Stimulated activated CD8-positive, alpha-beta memory T cell treated with anti-CD3 and anti-CD28 coated beads, Interleukin-15, amount 100 ng/mL, for 24 hours (primary cell): ENCODE results near the gene SIK2.
"Not testable (repeated sequence)": the region's sequence is repeated elsewhere in the genome, so short reads cannot be mapped to it uniquely, and the experiment has no call there.

ENCODE experiments used
- DNase-seq: peaks from one replicate; pipeline ENCODE4 v3.0.0-alpha.2; 2020; ENCODE audit warnings: low read depth

The SIK2 gene

DNA sequence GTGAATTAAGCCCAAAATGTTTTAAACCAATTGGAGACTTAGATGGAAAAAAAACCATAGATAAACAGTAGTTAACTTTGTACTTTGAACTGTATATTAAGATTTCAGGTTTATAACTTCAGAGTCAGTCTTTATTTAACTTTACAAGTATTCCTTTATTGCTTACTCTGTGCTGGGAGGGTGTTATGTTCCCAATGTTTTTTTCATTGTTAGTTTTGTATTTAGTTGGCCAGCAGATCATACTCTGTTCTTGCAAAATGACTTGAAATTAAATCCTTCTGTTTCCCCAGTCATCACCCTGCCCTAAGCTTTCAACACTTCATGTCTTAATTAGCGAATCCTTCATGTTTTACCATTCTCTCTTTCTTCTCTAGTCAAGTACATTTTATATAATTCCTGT is 25.3 kb downstream of the SIK2 start:
- DNase-seq = no peak

DNA sequence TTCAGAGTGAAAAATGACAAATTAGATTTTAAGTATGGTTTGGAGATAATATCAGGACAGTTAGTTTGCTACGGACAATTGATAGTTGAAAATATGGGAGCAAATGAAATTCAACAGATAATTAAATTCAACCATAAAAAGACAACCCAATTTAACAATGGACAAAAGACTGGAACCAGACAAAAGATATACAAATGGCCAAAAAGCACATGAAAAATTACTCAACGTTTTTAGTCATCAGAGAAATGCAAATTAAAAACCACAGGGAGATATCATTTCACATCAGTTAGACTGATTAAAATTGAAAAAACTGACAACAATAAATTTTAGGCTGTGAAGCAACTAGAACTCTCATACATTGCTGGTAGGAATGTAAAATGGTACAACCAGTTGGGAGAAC is 27.2 kb downstream of the SIK2 start:
- no peak for DNase-seq

DNA sequence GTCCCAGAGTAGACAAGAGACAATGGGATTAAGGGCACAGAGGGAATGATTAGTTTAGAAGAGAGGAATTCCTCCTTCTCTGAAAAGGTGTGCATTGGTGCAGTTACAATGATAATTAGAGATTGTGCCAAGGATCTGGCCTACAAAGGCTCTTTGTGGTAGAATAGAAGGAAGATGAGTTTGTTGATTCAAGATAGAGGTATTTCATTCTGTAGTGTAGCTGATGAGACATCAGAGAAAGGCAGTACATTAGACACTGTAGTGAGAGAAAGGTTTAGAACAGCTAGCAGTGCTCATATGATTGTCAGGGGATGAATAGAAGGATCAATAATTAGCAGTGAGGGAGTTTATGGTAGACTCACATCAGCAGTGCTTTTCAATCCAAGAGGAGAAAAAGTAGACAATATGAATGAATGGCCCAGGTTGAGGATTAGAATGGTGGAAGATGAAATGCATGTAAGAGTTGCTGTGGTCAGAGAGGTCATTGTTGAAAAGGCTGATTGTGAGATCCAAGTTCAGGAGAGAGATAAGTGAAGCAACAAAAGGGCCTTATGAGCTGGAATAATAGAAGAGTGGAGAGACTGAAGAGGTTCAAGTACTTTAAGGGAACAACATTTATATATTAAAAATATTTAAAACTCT is 28.9 kb downstream of the SIK2 start:
- DNase-seq = no peak

DNA sequence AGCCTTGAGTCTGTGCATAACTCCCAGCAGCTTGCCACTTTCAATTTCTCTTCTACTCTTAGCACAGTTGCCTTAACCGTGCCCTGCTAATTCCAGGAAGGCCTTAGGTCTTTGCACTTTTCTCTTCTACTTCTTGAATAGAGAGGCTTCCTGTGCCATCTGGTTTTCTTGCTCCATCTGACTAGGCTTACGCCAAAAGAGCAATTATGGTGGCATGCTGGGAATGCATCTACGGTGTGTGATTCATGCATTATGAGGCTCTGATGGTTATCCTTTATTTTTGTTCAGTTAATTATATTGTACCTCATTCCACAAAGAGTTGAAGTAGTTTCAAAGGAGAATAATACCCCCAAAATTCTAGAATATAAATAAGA is 29.4 kb downstream of the SIK2 start:
- no peak for DNase-seq

DNA sequence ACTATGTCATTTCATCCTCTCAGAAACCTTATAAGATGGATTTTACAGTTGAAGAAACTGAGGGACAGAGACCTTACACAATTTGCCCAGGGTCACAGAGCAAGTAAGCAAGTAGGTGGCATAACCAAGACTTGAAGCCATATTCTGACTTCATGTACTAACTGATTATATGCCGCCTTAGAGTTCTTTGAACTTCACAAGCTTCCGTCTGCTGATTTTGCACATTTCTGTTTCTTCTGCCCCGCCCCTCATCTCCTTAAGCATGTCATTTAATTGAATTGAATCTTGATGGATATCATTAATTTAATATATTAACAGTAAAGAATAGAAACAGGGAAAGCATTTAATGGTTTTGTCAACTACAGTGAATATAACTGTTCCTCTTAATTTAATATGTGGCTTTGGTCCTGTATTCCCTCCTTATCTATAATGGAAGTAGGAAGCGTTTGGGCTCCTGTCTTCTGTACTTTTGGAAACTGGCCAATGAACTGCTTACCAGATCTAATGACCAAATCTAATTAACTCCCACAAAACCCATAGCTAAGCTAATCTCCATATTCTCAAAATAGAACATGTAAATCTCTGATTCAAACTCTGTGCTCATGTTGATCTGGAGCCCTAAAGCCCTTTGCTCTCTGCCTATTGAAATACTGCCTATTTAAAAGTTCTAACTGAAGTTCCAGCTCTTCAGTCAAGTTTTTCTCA is 30.4 kb downstream of the SIK2 start:
- DNase-seq = no peak

DNA sequence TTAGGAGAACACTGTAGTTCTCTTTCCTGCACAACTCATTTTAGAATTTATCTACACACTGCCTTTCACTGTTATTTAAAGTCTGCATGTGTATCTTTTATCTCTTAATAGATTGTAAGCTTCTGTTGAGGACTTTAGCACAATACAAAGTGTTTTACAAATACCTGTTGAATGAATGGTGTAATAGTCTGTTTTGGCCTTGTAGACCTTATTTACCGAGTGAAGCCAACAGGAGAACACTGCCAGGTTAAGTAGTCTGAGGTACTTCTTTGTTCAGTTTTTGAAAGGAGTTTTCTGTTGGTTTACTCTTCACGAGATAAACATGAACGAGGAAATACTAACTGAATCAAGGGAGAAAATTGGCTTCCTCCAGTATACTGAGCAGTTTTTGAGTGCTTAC is 31.0 kb downstream of the SIK2 start:
- DNase-seq = no peak

DNA sequence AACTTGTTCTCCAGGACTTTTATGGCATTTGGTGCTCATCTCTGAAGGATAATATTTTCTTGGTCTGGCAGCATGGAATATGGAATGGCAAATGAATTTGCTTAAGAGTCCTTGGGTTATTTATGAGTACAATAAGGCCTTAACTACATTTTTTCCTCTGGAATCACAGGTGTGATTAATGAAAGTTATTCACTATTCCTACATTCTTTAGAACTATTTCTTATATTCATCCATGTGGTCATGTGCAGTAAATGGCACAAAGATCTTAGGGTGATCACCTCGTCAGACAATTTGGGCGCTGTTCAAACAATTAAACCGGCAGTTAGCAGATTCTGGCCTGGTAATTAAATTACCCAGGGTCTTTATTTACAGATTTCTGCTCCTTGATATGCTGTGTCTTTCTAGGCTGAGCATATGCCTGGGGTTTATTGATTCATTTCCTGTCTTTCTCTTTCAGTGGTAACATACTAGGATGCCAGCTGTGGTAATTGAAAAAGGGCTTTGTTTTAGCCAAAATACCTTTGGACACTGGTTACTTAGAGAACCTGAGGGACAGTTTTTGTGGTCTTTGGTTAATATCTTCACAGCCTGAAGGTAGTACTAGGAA is 31.6 kb downstream of the SIK2 start:
- no peak for DNase-seq

DNA sequence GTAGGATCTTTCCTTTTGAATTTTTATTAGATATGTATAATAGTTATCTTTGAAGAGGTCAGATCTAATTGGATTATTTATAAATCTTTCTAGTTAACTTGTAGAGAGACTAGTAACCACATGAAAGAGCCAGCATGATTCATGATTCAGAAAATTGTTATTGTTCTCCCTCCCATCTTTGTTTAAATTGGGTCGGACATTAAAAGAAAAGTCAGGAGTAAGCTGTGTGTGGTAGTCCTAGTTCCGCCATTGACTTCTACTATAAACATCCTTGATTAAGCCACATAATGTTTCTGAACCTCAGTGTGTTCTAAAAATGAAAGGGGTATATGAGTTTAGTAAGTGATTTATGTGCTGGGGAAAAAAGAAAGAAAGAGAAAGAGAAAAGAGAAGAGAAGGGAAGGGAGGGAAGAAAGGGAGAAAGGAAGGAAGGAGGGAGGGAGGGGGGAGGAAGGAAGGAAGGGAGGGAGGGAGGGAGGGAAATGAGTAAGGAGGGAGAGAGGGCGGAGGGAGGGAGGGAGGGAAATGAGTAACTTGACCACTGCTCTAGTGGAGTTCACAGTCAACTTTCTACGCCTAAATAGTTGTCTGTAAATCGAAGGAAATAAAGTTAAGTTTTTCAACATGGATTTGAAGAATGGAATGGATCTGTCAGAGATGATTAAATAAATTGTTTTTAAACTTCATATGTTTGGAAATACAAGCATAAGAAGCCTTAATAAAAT is 32.9 kb downstream of the SIK2 start:
- DNase-seq = no peak

DNA sequence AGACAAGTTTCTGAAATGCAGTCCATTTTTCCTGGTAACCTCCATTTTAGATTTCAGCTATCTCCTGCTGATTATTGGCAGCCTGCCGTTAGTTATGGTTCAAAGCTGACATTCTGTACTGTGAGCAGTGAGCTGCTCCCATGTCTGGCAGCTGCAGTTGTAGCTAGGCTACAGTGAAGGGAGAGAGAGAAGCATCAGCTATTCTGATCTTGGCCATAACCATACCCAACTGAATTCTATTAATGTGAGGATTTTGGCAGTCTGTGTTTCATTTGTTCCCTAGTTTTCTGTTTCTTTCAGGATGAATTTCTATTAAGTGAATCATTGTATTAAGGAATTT is 33.4 kb downstream of the SIK2 start:
- no peak for DNase-seq

DNA sequence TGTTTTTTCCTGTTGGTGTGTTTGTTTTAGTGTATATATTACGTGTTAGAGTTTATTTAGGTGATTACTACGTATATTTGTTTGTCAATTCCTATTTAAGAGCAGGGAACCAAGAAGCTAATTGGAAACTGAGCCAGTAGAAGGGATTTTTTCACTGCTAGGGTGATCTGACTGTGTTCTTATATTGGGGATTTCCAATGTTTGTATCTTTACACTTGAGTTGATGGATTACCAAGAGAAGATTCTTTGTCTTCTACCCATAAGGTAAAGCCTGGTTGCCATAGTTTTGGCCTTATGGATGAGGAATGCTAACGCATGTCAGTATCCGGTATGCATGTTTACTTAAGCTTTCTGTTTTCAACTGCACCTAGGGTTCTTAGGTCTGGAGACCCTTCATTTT is 35.6 kb downstream of the SIK2 start:
- no peak for DNase-seq

DNA sequence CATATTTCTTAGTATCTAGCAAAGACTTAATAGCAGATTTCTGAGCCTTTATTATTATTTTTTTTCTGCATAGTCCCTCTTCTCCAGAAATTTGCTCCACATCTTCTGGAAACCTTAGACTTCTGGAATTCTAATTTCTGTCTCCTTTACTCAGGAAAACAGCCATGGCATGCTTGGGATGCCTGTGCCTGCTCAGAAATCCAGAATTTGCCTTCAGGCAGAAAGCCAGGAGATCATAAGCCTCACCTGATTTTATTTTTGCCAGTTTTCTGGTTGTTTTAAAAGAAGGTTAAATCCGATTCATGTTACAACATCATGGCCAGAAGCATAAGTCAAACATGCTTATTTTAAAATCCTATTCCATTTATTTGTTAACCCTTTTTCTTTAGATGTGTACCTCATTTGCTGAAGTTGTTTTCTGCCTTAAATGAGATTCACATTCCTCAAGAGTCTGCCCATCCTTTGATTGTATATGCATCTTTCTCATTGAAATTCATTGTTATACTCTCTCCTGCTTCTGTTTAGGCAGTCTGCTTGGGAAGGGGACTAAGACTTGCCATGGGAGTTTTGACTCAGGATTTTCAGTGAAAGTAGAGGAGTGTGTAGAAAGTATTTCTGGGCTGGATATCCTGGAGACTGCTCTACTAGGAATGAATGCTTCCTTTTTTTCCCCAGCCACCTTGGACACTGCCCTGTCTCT is 37.1 kb downstream of the SIK2 start:
- no peak for DNase-seq

DNA sequence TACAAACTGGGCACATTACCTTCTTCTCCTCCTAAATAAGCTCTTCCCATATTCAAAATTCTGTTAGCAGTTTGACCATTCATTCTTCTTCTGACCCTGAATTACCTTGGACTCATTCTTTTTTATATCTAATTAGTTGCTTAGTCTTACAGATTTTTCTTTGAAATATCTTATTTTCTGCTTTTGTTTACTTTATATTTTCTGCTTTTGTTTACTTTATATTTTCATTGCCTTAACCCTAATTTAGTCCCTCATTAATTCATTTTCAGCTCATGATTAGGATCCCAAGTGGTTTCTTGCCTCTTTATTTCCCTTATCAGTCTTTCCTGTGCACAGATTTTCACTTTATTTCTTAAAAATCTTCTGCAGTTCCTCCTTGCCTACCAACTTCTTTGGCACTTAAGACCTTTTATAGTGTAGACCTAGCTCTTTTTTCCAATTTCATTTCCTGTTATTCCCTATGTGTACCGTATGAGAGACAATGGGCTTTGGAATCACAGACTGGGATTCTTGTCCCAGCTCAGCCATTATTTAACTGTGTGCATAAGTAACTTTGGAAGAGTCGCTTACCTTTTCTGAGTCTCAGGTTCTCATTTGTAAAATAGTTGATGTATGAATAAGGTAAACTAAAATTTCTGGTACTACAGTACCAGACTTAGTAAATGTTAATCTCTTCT is 39.2 kb downstream of the SIK2 start:
- no peak for DNase-seq

DNA sequence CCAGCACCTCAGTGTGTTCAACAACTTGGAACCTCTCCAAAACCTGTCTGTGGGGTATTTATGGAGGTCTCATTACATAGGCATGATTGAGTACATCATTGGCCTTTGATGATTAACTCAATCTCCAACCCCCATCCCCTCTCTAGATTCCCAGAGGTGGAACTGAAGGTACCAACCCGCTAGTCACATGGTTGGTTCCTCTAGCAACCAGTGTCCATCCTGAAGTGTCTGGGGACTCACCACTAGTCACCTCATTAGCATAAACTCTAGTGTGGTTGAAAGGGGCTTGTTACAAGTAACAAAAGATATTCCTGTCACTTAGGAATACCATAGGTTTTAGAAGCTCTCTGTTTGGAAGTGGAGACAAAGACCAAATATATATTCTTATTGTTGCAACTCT is 40.3 kb downstream of the SIK2 start:
- no peak for DNase-seq

DNA sequence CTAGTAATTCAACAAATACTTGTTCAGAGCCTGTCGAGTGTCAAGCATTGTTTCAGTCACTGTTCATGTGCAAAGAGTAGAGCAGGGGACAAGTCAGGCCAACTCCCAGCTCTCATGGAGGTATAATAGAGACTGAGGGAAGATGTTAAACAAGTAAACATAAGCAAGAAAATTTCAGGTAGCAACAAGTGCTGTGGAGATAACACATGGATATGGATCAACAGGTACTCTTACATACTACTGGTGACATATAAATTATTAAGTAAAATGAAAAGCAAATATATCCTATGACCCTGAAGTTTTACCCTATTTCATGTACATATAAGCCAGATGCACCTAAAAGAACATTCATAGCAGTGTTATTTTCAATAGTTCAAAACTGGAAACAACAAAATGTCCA is 42.7 kb downstream of the SIK2 start:
- DNase-seq = no peak

DNA sequence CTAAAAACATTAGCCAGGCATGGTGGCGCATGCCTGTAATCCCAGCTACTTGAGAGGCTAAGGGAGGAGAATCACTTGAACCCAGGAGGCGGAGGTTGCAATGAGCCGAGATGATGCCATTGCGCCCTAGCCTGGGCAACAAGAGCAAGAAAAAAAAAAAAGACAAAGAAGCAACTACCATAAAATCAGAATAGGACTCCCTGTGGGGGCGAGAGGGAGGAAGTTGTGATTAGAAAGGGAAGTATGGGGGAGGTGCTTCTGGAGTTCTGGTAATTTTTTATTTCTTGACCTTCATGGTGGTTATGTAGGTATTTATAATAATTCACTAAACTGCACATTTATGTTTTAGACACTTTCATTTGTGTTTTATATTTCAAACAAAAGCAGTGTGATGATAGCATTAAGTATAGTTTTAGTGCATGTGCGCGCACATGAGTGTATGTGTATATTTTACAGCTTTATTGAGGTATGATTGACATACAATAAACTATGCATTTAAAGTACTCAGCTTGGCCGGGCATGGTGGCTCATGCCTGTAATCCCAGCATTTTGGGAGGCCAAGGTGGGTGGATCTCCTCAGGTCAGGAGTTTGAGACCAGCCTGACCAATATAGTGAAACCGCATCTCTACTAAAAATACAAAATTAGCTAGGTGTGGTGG is 43.5 kb downstream of the SIK2 start:
- no peak for DNase-seq

DNA sequence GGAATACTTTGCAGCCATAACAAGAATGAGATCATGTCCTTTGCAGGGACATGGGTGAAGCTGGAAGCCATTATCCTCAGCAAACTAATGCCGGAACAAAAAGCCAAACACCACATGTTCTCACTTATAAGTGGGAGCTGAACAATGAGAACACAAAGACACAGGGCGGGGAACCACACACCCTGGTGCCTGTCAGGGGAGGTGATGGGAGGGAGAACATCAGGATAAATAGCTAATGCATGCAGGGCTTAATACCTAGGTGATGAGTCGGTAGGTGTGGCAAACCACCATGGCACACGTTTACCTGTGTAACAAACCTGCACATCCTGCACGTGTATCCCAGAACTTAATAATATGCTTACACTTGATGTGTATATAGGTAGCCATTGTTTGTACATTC is 49.1 kb downstream of the SIK2 start:
- DNase-seq = not testable (repeated sequence)

DNA sequence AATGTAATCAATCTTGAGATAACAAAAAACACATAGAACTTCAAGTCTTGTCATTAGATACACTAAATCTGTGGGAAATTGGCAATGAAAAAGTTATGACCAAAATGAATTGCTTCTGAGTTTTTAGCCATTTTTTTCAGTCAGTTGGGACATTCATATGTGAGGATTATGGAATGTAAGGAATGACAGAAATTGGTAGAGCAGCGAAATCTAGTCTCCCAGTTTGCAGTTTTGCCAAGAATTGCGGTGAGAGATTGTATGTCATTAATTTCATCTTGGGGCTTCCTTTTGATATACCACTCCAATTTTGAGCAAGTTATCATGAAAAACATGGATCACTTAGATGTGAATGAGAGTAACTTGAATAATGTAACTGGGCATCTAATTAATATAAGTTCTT is 49.9 kb downstream of the SIK2 start:
- DNase-seq = no peak

DNA sequence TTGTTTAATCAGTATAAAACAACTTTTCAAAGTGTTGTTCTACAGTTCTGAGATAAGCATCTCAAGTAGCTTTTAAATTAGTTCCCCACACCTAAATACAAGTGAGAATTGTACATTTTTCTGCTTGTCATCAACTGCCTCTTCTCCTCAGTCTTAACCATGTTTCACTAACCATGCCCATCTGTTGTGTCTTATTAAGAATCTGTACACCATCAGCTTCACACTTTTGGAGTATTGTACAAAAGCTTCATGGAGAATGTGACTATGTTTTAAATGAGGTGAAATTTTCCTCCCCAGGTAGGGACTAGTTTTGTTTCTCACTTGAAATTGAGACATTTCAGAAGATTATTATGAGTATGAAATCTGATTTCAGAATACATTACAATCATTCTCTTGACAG is 52.4 kb downstream of the SIK2 start:
- no peak for DNase-seq

DNA sequence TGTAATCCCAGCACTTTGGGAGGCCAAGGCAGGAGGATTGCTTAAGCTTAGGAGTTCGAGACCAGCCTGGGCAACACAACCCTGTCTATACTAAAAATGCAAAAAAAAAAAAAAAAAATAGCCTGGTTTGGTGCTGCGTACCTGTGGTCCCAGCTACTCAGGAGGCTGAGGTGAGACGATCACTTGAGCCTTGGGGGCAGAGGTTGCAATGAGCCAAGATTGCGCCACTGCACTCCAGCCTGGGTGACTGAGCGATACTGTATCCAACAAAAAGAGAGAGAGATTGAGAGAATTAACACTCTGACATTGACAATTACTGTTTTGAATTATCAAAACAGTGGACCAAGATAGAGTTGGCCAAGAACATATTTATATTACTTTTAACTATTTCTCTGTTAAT is 53.7 kb downstream of the SIK2 start:
- DNase-seq = no peak

DNA sequence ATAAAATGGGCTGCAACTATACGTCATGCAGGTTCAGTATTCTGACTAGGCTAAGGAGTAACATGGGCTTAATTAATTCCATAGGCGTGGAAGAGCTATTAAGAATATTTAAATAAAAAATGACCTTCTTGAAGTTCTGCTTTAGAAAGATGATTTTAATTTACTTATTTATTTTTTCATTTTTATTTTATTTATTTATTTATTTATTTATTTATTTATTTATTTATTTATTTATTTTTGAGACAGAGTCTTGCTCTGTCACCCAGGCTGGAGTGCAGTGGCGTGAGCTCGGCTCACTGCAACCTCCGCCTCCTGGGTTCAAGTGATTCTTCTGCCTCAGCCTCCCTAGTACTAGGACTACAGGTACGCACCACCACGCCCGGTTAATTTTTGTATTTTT is 55.7 kb downstream of the SIK2 start:
- DNase-seq = not testable (repeated sequence)

DNA sequence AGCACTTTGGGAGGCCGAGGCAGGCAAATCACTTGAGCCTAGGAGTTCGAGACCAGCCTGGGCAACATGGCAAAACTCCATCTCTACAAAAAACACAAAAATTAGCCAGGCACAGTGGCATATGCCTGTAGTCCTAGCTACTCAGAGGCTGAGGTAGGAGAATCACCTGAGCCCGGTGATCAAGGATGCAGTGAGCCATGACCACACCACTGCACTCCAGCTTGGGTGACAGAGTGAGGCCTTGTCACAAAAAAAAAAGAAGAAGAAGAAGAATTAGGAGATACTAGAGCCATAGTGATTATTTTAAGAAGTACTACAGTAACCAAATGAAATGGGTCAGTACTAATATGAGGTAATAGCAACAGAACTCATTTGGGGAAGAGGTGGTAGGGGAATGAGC is 56.2 kb downstream of the SIK2 start:
- not testable (repeated sequence) for DNase-seq
